ENCODE results near the gene SPRR1A.

DNA sequence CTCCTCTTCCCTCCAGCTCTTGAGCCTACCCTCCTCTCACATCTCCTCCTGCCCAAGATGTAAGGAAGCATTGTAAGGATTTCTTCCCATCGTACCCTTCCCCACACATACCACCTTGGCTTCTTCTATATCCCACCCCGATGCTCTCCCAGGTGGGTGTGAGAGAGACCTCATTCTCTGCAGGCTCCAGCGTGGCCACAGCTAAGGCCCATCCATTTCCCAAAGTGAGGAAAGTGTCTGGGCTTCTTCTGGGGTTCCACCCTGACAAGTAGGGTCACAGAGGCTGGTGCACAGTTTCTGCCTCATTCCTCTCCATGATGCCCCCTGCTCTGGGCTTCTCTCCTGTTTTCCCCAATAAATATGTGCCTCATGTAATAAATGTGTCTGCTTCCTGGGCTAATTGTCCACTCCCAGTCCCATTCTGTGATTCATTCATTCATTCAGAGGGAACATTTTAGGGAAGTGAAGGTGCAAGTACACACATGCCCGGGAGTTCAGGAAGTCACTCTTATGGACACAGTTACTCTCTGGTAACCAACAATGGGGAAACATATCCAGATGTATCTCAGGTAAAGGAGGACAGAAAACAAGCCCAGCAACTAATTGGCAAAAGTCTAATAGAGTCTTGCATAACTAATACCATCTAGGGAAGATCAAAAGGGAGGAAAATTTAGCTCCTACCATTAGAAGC, 11.5 kb upstream of the SPRR1A start:
- TF ChIP-seq, protein P1, sequence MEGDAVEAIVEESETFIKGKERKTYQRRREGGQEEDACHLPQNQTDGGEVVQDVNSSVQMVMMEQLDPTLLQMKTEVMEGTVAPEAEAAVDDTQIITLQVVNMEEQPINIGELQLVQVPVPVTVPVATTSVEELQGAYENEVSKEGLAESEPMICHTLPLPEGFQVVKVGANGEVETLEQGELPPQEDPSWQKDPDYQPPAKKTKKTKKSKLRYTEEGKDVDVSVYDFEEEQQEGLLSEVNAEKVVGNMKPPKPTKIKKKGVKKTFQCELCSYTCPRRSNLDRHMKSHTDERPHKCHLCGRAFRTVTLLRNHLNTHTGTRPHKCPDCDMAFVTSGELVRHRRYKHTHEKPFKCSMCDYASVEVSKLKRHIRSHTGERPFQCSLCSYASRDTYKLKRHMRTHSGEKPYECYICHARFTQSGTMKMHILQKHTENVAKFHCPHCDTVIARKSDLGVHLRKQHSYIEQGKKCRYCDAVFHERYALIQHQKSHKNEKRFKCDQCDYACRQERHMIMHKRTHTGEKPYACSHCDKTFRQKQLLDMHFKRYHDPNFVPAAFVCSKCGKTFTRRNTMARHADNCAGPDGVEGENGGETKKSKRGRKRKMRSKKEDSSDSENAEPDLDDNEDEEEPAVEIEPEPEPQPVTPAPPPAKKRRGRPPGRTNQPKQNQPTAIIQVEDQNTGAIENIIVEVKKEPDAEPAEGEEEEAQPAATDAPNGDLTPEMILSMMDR (conservative IDR thresholded peaks at IDR 0.05 in 1 of 2, IDR thresholded peaks at IDR 0.05 in 1 of 2; ENCODE audit: extremely low read depth in 1 of 2, insufficient read depth in 1 of 2, low read depth in 1 of 2, low read length in 2 of 2) = no peak
- TF ChIP-seq EZH2 (IDR thresholded peaks at IDR 0.05; ENCODE audit: borderline replicate concordance, low read length) = no peak

Data from mammary epithelial cell (primary cell).